ENCODE data around the gene AGPAT4. TPM values are rescaled to one million over a fixed set of nuclear protein-coding genes. Genes with fewer than 3 reads are reported as not detected.
"Not testable (repeated sequence)": the region's sequence is repeated elsewhere in the genome, so short reads cannot be mapped to it uniquely, and the experiment has no call there.

The AGPAT4 gene
- polyA plus RNA-seq (ENCODE audit: insufficient read length in 4 of 4) = 10 to 100 TPM; 17.9 to 22.5 (median 19.3) TPM

- DNase-seq (ENCODE audit: low read depth in 4 of 4, low spot score in 3 of 4) = peak; percentile 81 to 92 (median 88)
These were observed at the start of gene AGPAT4 for GRCh38 chr6:161273752-161274487. TSS of gene AGPAT4 (minus strand) at chr6:161274061. CDS start at chr6:161232213, 41,848 bp downstream.

GRCh38 chr6:161319231-161319630, 45.4 kb upstream of the AGPAT4 start:
- no peak for DNase-seq (ENCODE audit: low read depth in 4 of 4, low spot score in 3 of 4)

- DNase-seq (ENCODE audit: low read depth in 4 of 4, low spot score in 3 of 4) = no peak
These were observed 44.6 kb upstream of the AGPAT4 start for GRCh38 chr6:161318456-161318855.

- DNase-seq (ENCODE audit: low read depth in 4 of 4, low spot score in 3 of 4) = no peak
These were observed 42.7 kb upstream of the AGPAT4 start for GRCh38 chr6:161316531-161316930.

- not testable (repeated sequence) for DNase-seq (ENCODE audit: low read depth in 4 of 4, low spot score in 3 of 4)
These were observed 41.5 kb upstream of the AGPAT4 start for GRCh38 chr6:161315246-161315917.

GRCh38 chr6:161314541-161315245, 40.8 kb upstream of the AGPAT4 start:
- not testable (repeated sequence) for DNase-seq (ENCODE audit: low read depth in 4 of 4, low spot score in 3 of 4)

- DNase-seq (ENCODE audit: low read depth in 4 of 4, low spot score in 3 of 4) = no peak
These were observed 40.2 kb upstream of the AGPAT4 start for GRCh38 chr6:161313940-161314509.

GRCh38 chr6:161313475-161313874, 39.6 kb upstream of the AGPAT4 start:
- DNase-seq (ENCODE audit: low read depth in 4 of 4, low spot score in 3 of 4) = not testable (repeated sequence)

- DNase-seq (ENCODE audit: low read depth in 4 of 4, low spot score in 3 of 4) = not testable (repeated sequence)
These were observed 35.9 kb upstream of the AGPAT4 start for GRCh38 chr6:161309774-161310173.

GRCh38 chr6:161308075-161308655, 34.3 kb upstream of the AGPAT4 start:
- DNase-seq (ENCODE audit: low read depth in 4 of 4, low spot score in 3 of 4) = no peak

GRCh38 chr6:161305860-161306259, 32.0 kb upstream of the AGPAT4 start:
- DNase-seq (ENCODE audit: low read depth in 4 of 4, low spot score in 3 of 4) = no peak

- DNase-seq (ENCODE audit: low read depth in 4 of 4, low spot score in 3 of 4) = no peak
These were observed 29.9 kb upstream of the AGPAT4 start for GRCh38 chr6:161303628-161304340.

GRCh38 chr6:161302949-161303348, 29.1 kb upstream of the AGPAT4 start:
- DNase-seq (ENCODE audit: low read depth in 4 of 4, low spot score in 3 of 4) = no peak

- no peak for DNase-seq (ENCODE audit: low read depth in 4 of 4, low spot score in 3 of 4)
These were observed 27.5 kb upstream of the AGPAT4 start for GRCh38 chr6:161301338-161301737.

- DNase-seq (ENCODE audit: low read depth in 4 of 4, low spot score in 3 of 4) = no peak
These were observed 27.0 kb upstream of the AGPAT4 start for GRCh38 chr6:161300823-161301222.

GRCh38 chr6:161299726-161300125, 25.9 kb upstream of the AGPAT4 start:
- DNase-seq (ENCODE audit: low read depth in 4 of 4, low spot score in 3 of 4) = no peak

- DNase-seq (ENCODE audit: low read depth in 4 of 4, low spot score in 3 of 4) = no peak
These were observed 21.9 kb upstream of the AGPAT4 start for GRCh38 chr6:161295784-161296183.

GRCh38 chr6:161292650-161293281, 18.9 kb upstream of the AGPAT4 start:
- no peak for DNase-seq (ENCODE audit: low read depth in 4 of 4, low spot score in 3 of 4)

- DNase-seq (ENCODE audit: low read depth in 4 of 4, low spot score in 3 of 4) = no peak
These were observed 18.3 kb upstream of the AGPAT4 start for GRCh38 chr6:161292145-161292544.

GRCh38 chr6:161290751-161291150, 16.9 kb upstream of the AGPAT4 start:
- DNase-seq (ENCODE audit: low read depth in 4 of 4, low spot score in 3 of 4) = no peak
